ENCODE results near the gene TRAPPC6A. TPM values are rescaled to one million over a fixed set of nuclear protein-coding genes. Genes with fewer than 3 reads are reported as not detected.

TRAPPC6A gene
- total and polyA plus RNA-seq, 9 of the 15 experiments (the other 6 are each of a cell fraction or from before 2014, with no cell fraction given) = 0.82 to 23.6 (median 11.6) TPM

- no peak; the same call in 1 of the 2 replicates for TF ChIP-seq MGA (IDR thresholded peaks at IDR 0.05)
- no peak for TF ChIP-seq SP2 (IDR thresholded peaks at IDR 0.05; ENCODE audit: extremely low read depth, low read depth, low read length, poor library complexity, severe bottlenecking)
- no peak for TF ChIP-seq ZNF41 (CRISPR knock-in tag; conservative IDR thresholded peaks at IDR 0.05)
- TF ChIP-seq SMAD1 (IDR thresholded peaks at IDR 0.05; ENCODE audit: low read depth, low read length, partially characterized antibody) = no peak
- TF ChIP-seq ELF2 (CRISPR knock-in tag; IDR thresholded peaks at IDR 0.05) = no peak
- TF ChIP-seq FOXP4 (CRISPR knock-in tag; IDR thresholded peaks at IDR 0.05; ENCODE audit: borderline replicate concordance) = 0 out of 2 replicates have a peak, but pooled peaks have one; percentile 41
- TF ChIP-seq RBM14 (IDR thresholded peaks at IDR 0.05; ENCODE audit: borderline replicate concordance, insufficient read depth, low read depth, low read length) = no peak
- no peak for TF ChIP-seq ZC3H8 (IDR thresholded peaks at IDR 0.05)
- TF ChIP-seq ZNF586 (CRISPR knock-in tag; conservative IDR thresholded peaks at IDR 0.05) = no peak
- TF ChIP-seq ZNF277 (CRISPR knock-in tag; IDR thresholded peaks at IDR 0.05; ENCODE audit: borderline replicate concordance) = no peak
- no peak for TF ChIP-seq HOXB6 (CRISPR knock-in tag; IDR thresholded peaks at IDR 0.05; ENCODE audit: borderline replicate concordance)
Measured at GRCh38 chr19:45153339-45154063, 24.5 kb downstream of the TRAPPC6A start (continued).

All from K562 (cell line).